ENCODE data around the gene SBNO2.

- TF ChIP-seq POLR2A (IDR thresholded peaks at IDR 0.05; ENCODE audit: low read depth, low read length): no peak
- TF ChIP-seq BHLHE40 (IDR thresholded peaks at IDR 0.05; ENCODE audit: low read depth, low read length): no peak
- TF ChIP-seq RCOR1 (IDR thresholded peaks at IDR 0.05; ENCODE audit: insufficient replicate concordance, low read length): no peak
These were observed 30.2 kb downstream of the SBNO2 start for GRCh38 chr19:1143828-1144399.

Data from IMR-90 (cell line).